ENCODE measurements around the gene MPC1.
A peak's percentile ranks its signal among the peaks of the same experiment; 100 is the strongest.
"Not testable (repeated sequence)": the region's sequence is repeated elsewhere in the genome, so short reads cannot be mapped to it uniquely, and the experiment has no call there.

The MPC1 gene

DNA sequence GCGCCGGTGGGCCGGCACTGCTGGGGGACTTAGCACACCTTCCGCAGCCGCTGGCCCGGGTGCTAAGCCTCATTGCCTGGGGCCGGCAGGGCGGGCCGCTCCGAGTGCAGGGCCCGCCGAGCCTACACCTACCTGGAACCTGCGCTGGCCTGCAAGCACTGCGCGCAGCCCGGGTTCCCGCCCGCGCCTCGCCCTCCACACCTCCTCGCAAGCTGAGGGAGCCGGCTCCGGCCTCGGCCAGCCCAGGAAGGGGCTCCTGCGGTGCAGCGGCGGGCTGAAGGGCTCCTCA lies 10.7 kb upstream of the MPC1 start:
- H3K27me3 ChIP-seq (ENCODE audit: control insufficient read depth, insufficient read depth, low read length) = no peaks in the 10 kb centered on the region
- H3K4me1 ChIP-seq (ENCODE audit: control insufficient read depth, insufficient read depth, low read length) = no peaks in the 10 kb centered on the region
- H3K36me3 ChIP-seq (ENCODE audit: control insufficient read depth, insufficient read depth, low read length) = no peaks in the 10 kb centered on the region
- no peak overlapping the region for H3K4me3 ChIP-seq (ENCODE audit: low read length)
- no peak overlapping the region for H3K27ac ChIP-seq (ENCODE audit: low read length)
- no CpG with 5 or more reads among the region's 27 CpGs for WGBS (ENCODE audit: insufficient coverage, insufficient read length)
- no peak for DNase-seq (ENCODE audit: low read depth, low spot score)
- no peaks in the 10 kb centered on the region for H3K9me3 ChIP-seq (ENCODE audit: control insufficient read depth, insufficient read depth, low read length)

DNA sequence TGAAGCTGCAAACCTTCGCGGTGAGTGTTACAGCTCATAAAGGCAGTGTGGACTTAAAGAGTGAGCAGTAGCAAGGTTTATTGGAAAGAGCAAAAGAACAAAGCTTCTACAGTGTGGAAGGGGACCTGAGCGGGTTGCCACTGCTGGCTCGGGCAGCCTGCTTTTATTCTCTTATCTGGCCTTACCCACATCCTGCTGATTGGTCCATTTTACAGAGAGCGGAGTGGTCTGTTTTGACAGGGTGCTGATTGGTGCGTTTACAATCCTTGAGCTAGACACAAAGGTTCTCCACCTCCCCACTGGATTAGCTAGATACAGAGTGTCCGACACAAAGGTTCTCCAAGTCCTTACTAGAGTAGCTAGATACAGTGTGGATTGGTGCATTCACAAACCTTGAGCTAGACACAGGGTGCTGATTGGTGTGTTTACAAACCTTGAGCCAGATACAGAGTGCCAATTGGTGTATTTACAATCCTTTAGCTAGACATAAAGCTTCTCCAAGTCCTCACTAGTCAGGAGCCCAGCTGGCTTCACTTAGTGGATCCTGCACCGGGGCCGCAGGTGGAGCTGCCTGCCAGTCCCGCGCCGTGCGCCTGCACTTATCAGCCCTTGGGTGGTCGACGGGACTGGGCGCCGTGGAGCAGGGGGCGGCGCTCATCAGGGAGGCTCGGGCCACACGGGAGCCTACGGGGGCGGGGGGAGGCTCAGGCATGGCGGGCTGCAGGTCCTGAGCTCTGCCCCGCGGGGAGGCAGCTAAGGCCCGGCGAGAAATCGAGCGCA lies 10.2 kb upstream of the MPC1 start:
- not testable (repeated sequence) for H3K27ac ChIP-seq (ENCODE audit: low read length); H3K27me3 ChIP-seq (ENCODE audit: control insufficient read depth, insufficient read depth, low read length); H3K4me1 ChIP-seq (ENCODE audit: control insufficient read depth, insufficient read depth, low read length); H3K4me3 ChIP-seq (ENCODE audit: low read length); H3K36me3 ChIP-seq (ENCODE audit: control insufficient read depth, insufficient read depth, low read length); DNase-seq (ENCODE audit: low read depth, low spot score); H3K9me3 ChIP-seq (ENCODE audit: control insufficient read depth, insufficient read depth, low read length)
- WGBS (ENCODE audit: insufficient coverage, insufficient read length) = no CpG with 5 or more reads among the region's 30 CpGs

DNA sequence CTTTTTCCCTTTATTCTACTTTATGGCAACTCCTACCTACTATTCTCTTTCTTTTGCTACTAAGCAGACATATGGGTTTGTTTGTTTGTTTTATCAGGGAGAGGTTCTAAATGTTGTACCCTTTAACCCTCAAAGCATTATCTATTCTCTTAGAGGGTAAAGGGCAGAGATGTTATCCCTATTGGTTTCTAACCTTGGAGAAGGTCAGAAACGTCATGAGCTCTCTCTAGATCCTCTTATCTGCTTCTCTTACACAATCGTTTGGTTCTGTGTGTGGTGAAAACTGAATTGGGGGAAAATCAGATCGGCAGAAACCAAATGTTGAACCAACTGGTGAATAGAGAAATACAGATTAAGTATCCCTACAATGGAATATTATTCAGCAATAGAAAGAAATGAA lies 6.4 kb upstream of the MPC1 start:
- Histone ChIP-seq H3K27ac (ENCODE audit: low read length) (no peak overlapping the region), H3K27me3 (ENCODE audit: control insufficient read depth, insufficient read depth, low read length) (no peaks in the 10 kb centered on the region), H3K4me1 (ENCODE audit: control insufficient read depth, insufficient read depth, low read length) (no peaks in the 10 kb centered on the region), H3K9me3 (ENCODE audit: control insufficient read depth, insufficient read depth, low read length) (no peaks in the 10 kb centered on the region), H3K4me3 (ENCODE audit: low read length) (no peak overlapping the region), H3K36me3 (ENCODE audit: control insufficient read depth, insufficient read depth, low read length) (no peaks in the 10 kb centered on the region)
- no CpG with 5 or more reads among the region's 3 CpGs for WGBS (ENCODE audit: insufficient coverage, insufficient read length)
- no peak for DNase-seq (ENCODE audit: low read depth, low spot score)

DNA sequence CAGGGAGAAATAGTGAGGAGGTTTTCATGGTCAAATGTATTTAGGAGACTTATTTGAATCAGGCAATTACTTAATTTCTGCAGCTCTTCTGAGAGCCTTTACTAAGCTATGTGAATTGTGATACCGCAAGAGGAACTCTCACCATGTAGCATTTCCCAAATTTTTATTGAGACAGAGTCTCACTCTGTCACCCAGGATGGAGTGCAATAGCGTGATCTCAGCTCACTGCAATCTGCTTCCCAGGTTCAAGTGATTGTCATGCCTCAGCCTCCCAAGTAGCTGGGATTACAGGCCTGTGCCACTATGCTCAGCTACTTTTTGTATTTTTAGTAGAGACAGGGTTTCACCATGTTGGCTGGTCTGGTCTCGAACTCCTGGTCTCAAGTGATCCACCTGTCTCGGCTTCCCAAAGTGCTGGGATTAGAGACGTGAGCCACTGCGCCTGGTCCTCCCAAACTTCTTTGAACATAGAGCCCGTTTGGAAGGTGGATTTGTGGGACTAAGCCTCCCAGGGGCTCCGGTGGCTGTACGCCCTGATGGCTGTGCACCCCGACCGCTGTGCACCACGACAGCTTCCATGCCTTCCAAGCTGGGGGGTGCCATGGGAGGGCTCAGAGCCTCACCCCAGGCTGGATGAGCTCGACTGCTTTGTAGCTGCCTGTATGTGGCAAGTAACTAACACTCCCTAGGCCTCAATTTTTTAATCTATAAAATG lies 5.7 kb upstream of the MPC1 start:
- no peak for DNase-seq (ENCODE audit: low read depth, low spot score)
- Histone ChIP-seq H3K4me1 (ENCODE audit: control insufficient read depth, insufficient read depth, low read length) (no peaks in the 10 kb centered on the region), H3K27ac (ENCODE audit: low read length) (no peak overlapping the region), H3K4me3 (ENCODE audit: low read length) (no peak overlapping the region), H3K9me3 (ENCODE audit: control insufficient read depth, insufficient read depth, low read length) (no peaks in the 10 kb centered on the region), H3K27me3 (ENCODE audit: control insufficient read depth, insufficient read depth, low read length) (no peaks in the 10 kb centered on the region), H3K36me3 (ENCODE audit: control insufficient read depth, insufficient read depth, low read length) (no peaks in the 10 kb centered on the region)
- WGBS (ENCODE audit: insufficient coverage, insufficient read length) = no CpG with 5 or more reads among the region's 13 CpGs

DNA sequence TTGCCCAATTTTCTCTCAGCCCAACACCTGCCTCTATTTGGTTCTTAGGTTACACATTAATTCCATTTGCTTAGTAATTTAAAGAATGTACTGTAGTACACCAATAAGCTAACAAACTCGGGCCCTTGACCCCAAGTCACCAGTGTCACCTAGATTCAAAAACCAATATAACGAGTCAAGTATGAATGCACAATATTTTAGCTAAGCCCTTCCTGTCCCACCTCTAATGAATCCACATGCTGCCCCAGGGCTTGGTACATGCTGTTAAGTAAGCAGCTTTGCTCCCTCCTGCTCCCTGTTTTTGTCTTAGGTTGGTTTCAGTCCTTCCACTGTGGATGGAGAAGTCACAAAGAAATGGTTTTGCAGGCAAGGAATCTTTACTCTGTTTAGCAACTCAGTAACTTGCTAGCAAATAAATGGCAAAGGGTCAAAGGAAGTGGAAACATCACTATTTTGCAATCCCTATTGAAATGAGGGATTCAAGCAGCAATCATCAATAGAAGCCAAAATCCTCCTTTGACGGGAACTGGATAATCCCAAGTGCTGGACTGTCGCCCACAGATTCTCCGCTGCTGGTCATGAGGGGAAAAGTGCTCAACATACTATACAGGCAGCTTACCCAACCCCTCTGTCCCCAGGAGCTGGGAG lies 5.0 kb upstream of the MPC1 start:
- H3K27me3 ChIP-seq (ENCODE audit: control insufficient read depth, insufficient read depth, low read length) = no peaks in the 10 kb centered on the region
- H3K36me3 ChIP-seq (ENCODE audit: control insufficient read depth, insufficient read depth, low read length) = no peaks in the 10 kb centered on the region
- no peak overlapping the region for H3K4me3 ChIP-seq (ENCODE audit: low read length)
- no peak for DNase-seq (ENCODE audit: low read depth, low spot score)
- H3K27ac ChIP-seq (ENCODE audit: low read length) = no peak overlapping the region
- no peaks in the 10 kb centered on the region for H3K9me3 ChIP-seq (ENCODE audit: control insufficient read depth, insufficient read depth, low read length)
- no peaks in the 10 kb centered on the region for H3K4me1 ChIP-seq (ENCODE audit: control insufficient read depth, insufficient read depth, low read length)
- no CpG with 5 or more reads among the region's 5 CpGs for WGBS (ENCODE audit: insufficient coverage, insufficient read length)

DNA sequence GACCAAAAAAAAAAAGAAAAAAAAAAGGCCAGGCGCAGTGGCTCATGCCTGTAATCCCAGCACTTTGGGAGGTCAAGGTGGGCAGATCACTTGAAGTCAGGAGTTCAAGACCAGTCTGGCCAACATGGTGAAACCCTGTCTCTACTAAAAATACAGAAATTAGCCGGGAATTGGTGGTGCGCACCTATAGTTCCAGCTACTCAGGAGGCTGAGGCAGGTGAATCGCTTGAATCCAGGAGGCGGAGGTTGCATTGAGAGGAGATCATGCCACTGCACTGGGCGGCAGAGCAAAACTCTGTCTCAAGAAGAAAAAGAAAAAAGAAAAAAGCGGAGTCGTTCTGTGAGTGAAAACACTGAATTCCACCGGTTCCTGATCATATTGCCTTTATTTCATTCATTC lies 4.4 kb upstream of the MPC1 start:
- WGBS (ENCODE audit: insufficient coverage, insufficient read length) = no CpG with 5 or more reads among the region's 9 CpGs
- H3K9me3 ChIP-seq (ENCODE audit: control insufficient read depth, insufficient read depth, low read length); H3K27ac ChIP-seq (ENCODE audit: low read length); H3K27me3 ChIP-seq (ENCODE audit: control insufficient read depth, insufficient read depth, low read length); H3K4me3 ChIP-seq (ENCODE audit: low read length); H3K4me1 ChIP-seq (ENCODE audit: control insufficient read depth, insufficient read depth, low read length); H3K36me3 ChIP-seq (ENCODE audit: control insufficient read depth, insufficient read depth, low read length); DNase-seq (ENCODE audit: low read depth, low spot score): not testable (repeated sequence)

DNA sequence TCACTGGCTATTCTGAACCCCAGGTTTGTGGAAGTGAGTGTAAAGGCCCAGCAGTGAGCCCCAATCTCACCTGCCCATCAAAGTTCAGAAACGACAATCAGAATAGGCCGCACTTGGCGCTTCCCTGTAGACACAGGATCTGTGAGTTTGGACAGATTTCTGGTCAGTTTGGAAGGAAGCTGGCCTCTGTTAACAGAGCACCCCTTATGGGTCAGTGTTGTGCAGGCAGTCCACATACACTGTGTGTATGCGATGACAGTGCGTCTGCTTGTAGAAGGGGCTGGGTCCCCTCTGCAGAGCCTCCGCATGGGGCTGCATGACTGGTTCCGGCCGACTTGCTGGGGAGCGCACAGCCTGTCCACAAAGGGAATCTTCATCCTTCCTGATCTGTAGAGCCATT lies 3.4 kb upstream of the MPC1 start:
- no peaks in the 10 kb centered on the region for H3K36me3 ChIP-seq (ENCODE audit: control insufficient read depth, insufficient read depth, low read length)
- WGBS (ENCODE audit: insufficient coverage, insufficient read length) = no CpG with 5 or more reads among the region's 9 CpGs
- no peak for DNase-seq (ENCODE audit: low read depth, low spot score)
- no peak overlapping the region for H3K27ac ChIP-seq (ENCODE audit: low read length)
- H3K9me3 ChIP-seq (ENCODE audit: control insufficient read depth, insufficient read depth, low read length) = no peaks in the 10 kb centered on the region
- H3K4me3 ChIP-seq (ENCODE audit: low read length) = no peak overlapping the region
- no peaks in the 10 kb centered on the region for H3K27me3 ChIP-seq (ENCODE audit: control insufficient read depth, insufficient read depth, low read length)
- peaks cover 2% of the 10 kb centered on the region; the same call in 1 of the 2 replicates for H3K4me1 ChIP-seq (ENCODE audit: control insufficient read depth, insufficient read depth, low read length)

DNA sequence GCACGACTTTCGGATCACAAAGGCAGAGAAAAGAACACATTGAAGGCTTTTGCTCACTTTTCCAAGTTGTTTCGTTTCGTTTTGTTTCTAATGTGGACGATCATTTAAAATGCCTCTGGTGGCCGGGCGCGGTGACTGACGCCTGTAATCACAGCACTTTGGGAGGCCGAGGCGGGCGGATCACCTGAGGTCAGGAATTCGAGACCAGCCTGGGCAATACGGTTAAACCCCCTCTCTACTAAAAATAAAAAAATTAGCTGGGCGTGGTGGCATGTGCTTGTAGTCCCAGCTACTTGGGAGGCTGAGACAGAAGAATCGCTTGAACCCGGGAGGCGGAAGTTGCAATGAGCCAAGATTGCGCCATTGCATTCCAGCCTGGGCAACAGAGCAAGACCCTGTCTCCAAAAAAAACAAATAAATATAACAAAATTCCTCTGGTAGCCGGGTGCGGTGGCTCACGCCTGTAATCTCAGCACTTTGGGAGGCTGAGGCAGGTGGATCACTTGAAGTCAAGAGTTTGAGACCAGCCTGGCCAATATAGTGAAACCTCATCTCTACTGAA lies 1.1 kb upstream of the MPC1 start:
- H3K4me3 ChIP-seq (ENCODE audit: low read length) = peak overlapping the region; percentile 88; the same call in 1 of the 2 replicates
- not testable (repeated sequence) for DNase-seq (ENCODE audit: low read depth, low spot score); H3K9me3 ChIP-seq (ENCODE audit: control insufficient read depth, insufficient read depth, low read length); H3K27me3 ChIP-seq (ENCODE audit: control insufficient read depth, insufficient read depth, low read length); H3K27ac ChIP-seq (ENCODE audit: low read length); H3K36me3 ChIP-seq (ENCODE audit: control insufficient read depth, insufficient read depth, low read length); H3K4me1 ChIP-seq (ENCODE audit: control insufficient read depth, insufficient read depth, low read length)
- WGBS (ENCODE audit: insufficient coverage, insufficient read length) = no CpG with 5 or more reads among the region's 22 CpGs

DNA sequence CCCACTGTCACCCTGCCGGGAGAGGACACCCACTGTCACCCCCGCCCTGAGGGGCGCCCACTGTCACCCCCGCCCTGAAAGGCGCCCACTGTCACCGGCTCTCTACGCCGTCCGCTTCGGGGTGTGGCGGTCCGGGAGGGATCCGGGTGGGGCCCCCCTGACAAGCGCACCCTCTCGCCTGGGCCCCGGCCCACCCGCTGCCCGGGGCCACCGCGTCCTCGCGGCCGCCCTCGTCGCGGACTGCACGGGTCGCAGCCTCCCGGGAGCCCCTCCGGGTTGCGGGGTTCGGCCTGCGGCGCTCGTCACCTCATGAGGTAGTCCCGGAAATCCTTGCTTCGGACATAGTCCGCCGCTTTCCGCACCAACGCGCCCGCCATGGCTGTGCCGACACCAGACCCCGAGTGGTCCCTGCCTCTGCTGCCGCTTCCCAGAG lies 224 bp downstream of the MPC1 start:
- Histone ChIP-seq H3K36me3 (ENCODE audit: control insufficient read depth, insufficient read depth, low read length) (no peaks in the 10 kb centered on the region), H3K4me1 (ENCODE audit: control insufficient read depth, insufficient read depth, low read length) (peaks cover 2% of the 10 kb centered on the region; the same call in 1 of the 2 replicates), H3K27ac (ENCODE audit: low read length) (no peak overlapping the region), H3K27me3 (ENCODE audit: control insufficient read depth, insufficient read depth, low read length) (no peaks in the 10 kb centered on the region), H3K4me3 (ENCODE audit: low read length) (peak overlapping the region; percentile 88), H3K9me3 (ENCODE audit: control insufficient read depth, insufficient read depth, low read length) (no peaks in the 10 kb centered on the region)
- DNase-seq (ENCODE audit: low read depth, low spot score) = no peak
- no CpG with 5 or more reads among the region's 46 CpGs for WGBS (ENCODE audit: insufficient coverage, insufficient read length)

DNA sequence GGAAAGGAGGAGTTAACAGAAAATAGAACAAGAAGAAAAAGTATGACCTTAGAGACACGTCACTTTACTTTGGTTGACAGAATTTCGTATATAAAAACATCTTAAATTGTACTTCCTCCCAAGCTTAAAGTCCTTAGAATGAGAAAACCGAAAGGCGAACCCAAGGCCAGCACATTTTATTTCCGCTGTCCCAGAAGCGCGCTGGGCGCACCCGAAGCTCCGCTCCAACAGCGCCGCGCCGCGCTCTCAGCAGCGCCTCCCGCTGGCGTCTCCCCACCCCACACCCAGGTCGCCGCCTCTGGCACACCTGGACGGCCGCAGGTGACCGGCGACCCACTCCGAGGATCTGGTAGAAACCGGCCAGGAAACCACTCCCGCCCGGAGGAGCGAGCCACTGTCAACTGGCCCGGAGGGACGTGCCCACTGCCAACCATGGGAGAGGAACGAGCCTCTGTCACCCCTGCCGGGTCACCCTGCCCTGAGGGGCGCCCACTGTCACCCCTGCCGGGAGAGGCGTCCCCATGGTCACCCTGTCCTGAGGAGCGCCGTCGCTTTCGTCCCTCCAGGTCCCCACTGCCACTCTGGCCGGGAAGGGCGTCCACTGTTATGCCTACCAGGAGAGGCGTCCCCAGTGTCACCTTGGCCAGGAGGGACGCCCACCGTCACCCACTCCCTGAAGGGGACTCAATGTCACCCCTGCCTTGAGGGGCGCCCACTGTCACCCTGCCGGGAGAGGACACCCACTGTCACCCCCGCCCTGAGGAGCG lies 824 bp downstream of the MPC1 start:
- no peak overlapping the region for H3K27ac ChIP-seq (ENCODE audit: low read length)

More for the DNA sequence above, 824 bp downstream of the MPC1 start:
- H3K4me3 ChIP-seq (ENCODE audit: low read length) = peak overlapping the region; percentile 88; the same call in 1 of the 2 replicates
- peaks cover 2% of the 10 kb centered on the region; the same call in 1 of the 2 replicates for H3K4me1 ChIP-seq (ENCODE audit: control insufficient read depth, insufficient read depth, low read length)
- no peaks in the 10 kb centered on the region for H3K36me3 ChIP-seq (ENCODE audit: control insufficient read depth, insufficient read depth, low read length)
- H3K27me3 ChIP-seq (ENCODE audit: control insufficient read depth, insufficient read depth, low read length) = no peaks in the 10 kb centered on the region
- peak; percentile 66 for DNase-seq (ENCODE audit: low read depth, low spot score)
- H3K9me3 ChIP-seq (ENCODE audit: control insufficient read depth, insufficient read depth, low read length) = no peaks in the 10 kb centered on the region
- no CpG with 5 or more reads among the region's 49 CpGs for WGBS (ENCODE audit: insufficient coverage, insufficient read length)
